D721Med (cell line): ENCODE data around the gene KCNJ13.
"Not testable (repeated sequence)": the region's sequence is repeated elsewhere in the genome, so short reads cannot be mapped to it uniquely, and the experiment has no call there.

Source experiments
- DNase-seq: peaks from one replicate; pipeline ENCODE4 v3.0.0; 2011; ENCODE audit warnings: low spot score; ENCODE audit not compliant: insufficient read length
- FAIRE-seq: peaks from 2 replicates; lab custom pipeline; 2011; peaks lifted over from hg19 to GRCh38; lab: Jason Lieb, UNC
- TF ChIP-seq, protein P1 (sequence below): IDR thresholded peaks from 2 replicates; pipeline ENCODE4 v1.5.1; 2012; ENCODE audit warnings: mild to moderate bottlenecking, control low read depth; ENCODE audit not compliant: insufficient read depth; ENCODE audit errors: missing control alignments

The KCNJ13 gene

GRCh38 chr2:232723027-232723426, 53.3 kb downstream of the KCNJ13 start:
- no peak for DNase-seq
- TF ChIP-seq, protein P1, sequence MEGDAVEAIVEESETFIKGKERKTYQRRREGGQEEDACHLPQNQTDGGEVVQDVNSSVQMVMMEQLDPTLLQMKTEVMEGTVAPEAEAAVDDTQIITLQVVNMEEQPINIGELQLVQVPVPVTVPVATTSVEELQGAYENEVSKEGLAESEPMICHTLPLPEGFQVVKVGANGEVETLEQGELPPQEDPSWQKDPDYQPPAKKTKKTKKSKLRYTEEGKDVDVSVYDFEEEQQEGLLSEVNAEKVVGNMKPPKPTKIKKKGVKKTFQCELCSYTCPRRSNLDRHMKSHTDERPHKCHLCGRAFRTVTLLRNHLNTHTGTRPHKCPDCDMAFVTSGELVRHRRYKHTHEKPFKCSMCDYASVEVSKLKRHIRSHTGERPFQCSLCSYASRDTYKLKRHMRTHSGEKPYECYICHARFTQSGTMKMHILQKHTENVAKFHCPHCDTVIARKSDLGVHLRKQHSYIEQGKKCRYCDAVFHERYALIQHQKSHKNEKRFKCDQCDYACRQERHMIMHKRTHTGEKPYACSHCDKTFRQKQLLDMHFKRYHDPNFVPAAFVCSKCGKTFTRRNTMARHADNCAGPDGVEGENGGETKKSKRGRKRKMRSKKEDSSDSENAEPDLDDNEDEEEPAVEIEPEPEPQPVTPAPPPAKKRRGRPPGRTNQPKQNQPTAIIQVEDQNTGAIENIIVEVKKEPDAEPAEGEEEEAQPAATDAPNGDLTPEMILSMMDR, result no peak
- FAIRE-seq, result no peak

DNA sequence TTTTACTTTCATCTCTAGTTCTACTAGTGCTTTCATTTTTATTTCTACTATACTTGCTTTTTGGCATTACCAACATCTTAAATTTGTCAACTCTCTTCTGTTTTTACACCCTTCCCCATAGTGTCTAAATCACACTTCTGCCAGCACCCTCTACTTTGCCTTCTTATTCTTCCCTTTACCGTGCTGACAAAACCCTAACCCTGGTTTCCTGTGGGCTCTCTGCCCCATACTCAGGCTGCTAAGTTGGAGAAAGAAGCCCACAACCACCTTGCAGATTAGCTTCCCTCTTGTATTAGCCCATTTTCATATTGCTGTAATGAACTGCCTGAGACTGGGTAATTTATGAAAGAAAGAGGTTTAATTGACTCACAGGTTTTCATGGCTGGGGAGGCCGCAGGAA, 54.5 kb downstream of the KCNJ13 start:
- FAIRE-seq, result no peak
- TF ChIP-seq, protein P1, result no peak
- DNase-seq, result no peak

DNA sequence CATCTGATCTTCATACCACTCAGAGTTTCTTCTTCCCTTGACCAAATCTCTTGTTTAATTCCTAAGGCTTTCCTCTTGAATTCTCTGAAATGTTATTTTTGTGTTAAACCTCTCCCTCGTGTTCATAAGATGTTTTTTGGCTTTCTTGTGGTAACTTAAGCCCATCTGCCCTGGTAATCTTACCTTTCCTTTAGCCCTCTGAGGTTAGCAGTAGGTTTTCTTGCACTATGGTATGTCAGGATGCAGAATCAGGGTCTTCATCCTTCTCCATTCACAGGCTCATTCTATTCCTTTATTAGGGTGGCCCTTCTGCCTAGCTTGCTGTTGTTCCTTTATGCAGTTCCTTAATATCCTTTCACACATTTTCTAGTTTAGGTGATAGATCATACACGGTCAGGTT, 55.1 kb downstream of the KCNJ13 start:
- no peak for FAIRE-seq
- no peak for DNase-seq
- TF ChIP-seq, protein P1, result no peak

DNA sequence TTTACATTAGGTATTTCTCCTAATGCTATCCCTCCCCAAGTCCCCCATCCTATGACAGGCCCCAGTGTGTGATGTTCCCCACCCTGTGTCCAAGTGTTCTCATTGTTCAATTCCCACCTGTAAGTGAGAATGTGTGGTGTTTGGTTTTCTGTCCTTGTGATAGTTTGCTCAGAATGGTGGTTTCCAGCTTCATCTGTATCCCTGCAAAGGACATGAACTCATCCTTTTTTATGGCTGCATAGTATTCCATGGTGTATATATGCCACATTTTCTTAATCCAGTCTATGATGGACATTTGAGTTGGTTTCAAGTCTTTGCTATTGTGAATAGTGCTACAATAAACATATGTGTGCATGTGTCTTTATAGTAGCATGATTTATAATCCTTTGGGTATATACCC, 56.3 kb downstream of the KCNJ13 start:
- not testable (repeated sequence) for FAIRE-seq, DNase-seq
